GM11168 (cell line): Measurements from ENCODE around the gene ENC1.

Experiments used
- in situ Hi-C: fragments of 300-500 bp; cut with MboI; formaldehyde crosslinking; loops from one replicate; pipeline ENCODE4 v1.12.0; 2022; ENCODE audit warnings: low sequenced_read_pairs; ENCODE audit not compliant: unreplicated experiment

ENC1 gene

DNA sequence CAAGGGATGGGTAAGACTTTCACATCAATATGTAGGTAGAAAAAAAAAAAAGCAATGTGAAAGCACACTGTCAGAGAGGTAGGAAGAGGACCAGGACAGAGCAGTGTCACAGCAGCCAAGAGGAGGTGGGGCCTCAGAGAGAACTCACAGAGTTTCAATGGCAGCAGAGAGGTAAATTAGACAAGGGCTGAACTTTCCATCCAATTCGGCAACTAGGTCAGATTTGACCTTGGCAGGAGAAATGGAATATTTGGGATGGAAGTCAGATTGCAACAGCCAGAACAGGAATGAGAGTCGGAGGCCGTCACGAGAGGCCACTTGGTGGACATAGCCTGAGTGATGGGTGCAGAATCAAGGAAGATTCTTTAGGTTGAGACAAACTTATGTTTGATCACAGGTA, 57.7 kb downstream of the ENC1 start:
- in situ Hi-C loops, result no loop called here

DNA sequence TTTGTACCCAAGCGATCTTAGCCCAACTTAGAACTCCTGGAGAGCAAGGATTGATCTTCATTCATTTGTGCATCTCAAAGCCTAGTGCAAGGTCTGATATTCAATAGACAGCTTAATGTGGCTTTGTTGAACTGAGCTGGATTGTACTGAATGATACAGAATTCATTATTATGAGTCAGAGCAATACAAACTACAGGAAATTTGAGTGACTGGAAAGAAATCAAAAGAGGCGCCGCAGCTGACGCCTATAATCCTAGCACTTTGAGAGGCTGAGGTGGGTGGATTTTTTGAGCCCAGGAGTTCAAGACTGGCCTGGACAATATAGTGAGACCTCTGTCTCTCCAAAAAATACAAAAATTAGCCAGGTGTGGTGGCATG, 58.6 kb downstream of the ENC1 start:
- in situ Hi-C loops, result no loop called here

DNA sequence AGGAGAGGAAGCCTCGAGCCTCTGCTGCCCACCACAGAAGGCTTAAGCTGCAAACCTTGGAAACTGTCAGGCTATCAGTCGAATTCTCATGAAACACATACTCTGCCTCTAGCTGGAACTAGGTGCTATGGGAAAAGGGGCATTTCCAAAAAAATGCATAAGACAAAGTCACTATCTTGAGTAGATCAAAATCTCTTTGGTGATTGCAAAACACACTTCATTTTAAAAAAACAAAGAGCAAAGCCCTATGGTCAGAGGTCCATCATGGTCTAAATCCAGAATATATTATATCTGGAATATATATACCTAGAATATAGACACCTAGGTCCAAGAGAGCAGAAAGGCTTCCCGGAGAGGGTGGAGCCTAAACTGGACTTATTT, 59.8 kb downstream of the ENC1 start:
- in situ Hi-C loops, result no loop called here

DNA sequence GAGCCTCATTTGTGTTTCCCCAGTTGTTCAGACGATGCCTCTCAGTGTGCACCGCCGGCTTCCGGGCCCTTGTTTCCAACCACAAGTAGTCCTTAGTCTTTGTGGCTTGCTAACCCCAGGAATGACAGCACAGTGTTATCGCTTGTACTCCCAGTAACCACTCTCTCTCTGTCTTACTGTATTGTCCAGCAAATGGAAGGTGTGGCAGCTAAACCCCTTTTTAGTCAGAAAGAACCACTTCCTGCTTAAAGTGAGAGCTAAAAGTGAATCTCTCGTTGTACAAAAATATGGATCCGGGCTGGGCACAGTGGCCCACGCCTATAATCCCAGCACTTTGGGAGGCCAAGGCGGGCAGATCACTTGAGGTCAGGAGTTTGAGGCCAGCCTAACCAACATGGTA, 61.3 kb downstream of the ENC1 start:
- in situ Hi-C loops, result no loop called here

DNA sequence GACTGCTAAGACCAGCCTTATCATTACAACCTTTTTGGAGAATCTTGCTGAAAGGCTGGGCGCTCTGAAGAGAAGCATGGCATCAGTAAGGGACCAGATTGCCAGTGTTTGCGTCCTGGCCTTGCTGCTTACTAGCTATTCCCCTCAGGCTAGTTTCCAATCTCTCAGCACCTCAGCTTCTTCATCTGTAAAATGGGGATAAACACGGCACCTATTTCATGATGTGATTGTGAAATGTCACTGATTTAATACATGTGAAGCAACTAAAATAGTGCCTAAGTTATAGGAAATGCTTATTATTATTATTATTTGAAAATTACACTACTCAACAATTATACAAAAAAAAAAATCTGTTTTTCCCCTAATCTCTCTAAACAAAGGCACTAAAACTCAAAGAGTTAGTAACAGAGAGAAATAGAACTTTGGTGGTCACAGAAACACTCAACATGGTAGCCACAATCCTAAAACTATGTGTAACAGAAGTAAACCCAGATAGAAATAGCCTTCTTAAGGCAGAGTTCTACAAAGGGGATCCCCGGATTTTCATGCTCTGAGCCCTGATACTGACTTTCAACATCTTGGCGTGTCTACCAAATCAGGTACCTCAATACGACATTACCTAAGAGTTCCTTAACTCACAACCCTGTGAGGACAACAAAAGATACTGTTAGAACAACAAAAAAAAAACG, 62.0 kb downstream of the ENC1 start:
- in situ Hi-C loops, result no loop called here
